ENCODE measurements around the gene TAS1R1.

The TAS1R1 gene

GRCh38 chr1:6574818-6575217 is 19.7 kb downstream of the TAS1R1 start:
- no peak for DNase-seq

- DNase-seq = no peak
Measured at GRCh38 chr1:6577831-6578525, 22.9 kb downstream of the TAS1R1 start.

GRCh38 chr1:6578624-6579373 is 23.7 kb downstream of the TAS1R1 start:
- DNase-seq = no peak

- peak; percentile 97 to 99 for DNase-seq
Measured at GRCh38 chr1:6579374-6580118, 24.4 kb downstream of the TAS1R1 start, which contains the start of gene ZBTB48. Gene ZBTB48 (plus strand): TSS chr1:6579994. CDS start chr1:6580610, 616 bp downstream.

DNA sequence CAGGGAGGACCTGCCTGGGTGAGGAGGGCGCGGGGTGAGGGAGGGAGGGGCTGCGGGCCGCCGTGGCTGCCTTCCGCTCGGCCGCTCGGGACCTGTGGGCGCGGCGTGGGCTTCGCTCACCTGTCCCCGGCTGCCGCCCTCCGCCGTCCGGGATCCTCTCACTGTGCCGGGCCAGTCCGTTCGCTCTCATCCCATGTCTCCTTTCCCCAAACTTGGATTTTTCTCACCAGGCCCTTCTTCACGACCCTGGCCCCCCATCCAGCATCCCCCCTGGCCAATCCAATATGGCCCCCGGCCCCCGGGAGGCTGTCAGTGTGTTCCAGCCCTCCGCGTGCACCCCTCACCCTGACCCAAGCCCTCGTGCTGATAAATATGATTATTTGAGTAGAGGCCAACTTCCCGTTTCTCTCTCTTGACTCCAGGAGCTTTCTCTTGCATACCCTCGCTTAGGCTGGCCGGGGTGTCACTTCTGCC is 25.0 kb downstream of the TAS1R1 start:
- DNase-seq = no peak

DNA sequence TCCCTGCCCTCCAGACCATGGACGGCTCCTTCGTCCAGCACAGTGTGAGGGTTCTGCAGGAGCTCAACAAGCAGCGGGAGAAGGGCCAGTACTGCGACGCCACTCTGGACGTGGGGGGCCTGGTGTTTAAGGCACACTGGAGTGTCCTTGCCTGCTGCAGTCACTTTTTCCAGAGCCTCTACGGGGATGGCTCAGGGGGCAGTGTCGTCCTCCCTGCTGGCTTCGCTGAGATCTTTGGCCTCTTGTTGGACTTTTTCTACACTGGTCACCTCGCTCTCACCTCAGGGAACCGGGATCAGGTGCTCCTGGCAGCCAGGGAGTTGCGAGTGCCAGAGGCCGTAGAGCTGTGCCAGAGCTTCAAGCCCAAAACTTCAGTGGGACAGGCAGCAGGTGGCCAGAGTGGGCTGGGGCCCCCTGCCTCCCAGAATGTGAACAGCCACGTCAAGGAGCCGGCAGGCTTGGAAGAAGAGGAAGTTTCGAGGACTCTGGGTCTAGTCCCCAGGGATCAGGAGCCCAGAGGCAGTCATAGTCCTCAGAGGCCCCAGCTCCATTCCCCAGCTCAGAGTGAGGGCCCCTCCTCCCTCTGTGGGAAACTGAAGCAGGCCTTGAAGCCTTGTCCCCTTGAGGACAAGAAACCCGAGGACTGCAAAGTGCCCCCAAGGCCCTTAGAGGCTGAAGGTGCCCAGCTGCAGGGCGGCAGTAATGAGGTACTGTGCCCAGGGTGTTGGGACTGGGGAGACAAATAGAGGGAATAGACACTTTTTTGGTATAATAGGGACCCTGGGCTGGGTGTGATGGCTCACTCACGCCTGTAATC is 25.7 kb downstream of the TAS1R1 start:
- no peak for DNase-seq

DNA sequence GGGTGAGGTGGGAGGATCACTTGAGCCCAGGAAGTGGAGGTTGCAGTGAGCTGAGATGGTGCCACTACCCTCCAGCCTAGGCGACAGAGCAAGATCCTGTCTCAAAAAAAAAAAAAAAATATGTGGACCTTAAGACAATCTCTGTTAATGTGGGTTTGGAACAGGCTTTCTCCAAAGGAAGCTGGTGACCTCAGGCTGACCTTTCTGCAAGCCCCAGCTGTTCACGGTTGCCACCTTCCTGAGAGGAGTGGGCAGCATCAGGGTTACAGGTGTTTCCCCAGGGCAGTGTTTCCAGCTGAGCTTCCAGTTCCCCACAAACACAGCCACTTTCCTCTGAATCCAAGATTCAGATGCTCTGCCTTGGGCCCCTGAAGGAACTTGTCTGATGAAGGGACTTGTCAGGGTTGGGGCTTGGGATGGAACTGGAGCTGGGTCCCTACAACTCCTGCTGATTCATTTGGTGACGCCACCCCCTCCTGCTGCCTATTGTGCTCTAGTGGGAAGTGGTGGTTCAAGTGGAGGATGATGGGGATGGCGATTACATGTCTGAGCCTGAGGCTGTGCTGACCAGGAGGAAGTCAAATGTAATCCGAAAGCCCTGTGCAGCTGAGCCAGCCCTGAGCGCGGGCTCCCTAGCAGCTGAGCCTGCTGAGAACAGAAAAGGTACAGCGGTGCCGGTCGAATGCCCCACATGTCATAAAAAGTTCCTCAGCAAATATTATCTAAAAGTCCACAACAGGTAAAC is 26.6 kb downstream of the TAS1R1 start:
- DNase-seq = no peak

GRCh38 chr1:6582370-6582769 is 27.3 kb downstream of the TAS1R1 start:
- DNase-seq = no peak

GRCh38 chr1:6584126-6585080 is 29.3 kb downstream of the TAS1R1 start:
- DNase-seq = no peak

- DNase-seq = no peak
Measured at GRCh38 chr1:6585081-6585722, 30.1 kb downstream of the TAS1R1 start.

- no peak for DNase-seq
Measured at GRCh38 chr1:6585841-6586240, 30.7 kb downstream of the TAS1R1 start.

DNA sequence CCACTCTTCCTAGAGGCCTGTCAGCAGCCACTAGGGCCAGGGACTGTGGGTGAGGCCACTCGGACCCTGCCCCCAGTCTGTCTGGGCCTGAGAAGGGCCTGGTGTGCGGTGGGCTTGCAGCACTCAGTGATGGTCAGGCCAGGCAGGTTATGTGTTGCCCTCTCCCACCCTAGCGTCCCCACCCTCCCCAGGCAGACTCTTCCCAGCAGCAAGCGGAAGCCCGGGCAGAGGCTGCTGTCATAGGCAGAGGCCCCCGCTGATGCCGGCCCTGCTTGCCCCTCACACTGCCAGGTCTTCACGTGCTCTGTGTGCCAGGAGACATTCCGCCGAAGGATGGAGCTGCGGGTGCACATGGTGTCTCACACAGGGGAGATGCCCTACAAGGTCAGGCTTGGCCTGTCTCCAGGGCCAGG is 31.3 kb downstream of the TAS1R1 start:
- no peak for DNase-seq

DNA sequence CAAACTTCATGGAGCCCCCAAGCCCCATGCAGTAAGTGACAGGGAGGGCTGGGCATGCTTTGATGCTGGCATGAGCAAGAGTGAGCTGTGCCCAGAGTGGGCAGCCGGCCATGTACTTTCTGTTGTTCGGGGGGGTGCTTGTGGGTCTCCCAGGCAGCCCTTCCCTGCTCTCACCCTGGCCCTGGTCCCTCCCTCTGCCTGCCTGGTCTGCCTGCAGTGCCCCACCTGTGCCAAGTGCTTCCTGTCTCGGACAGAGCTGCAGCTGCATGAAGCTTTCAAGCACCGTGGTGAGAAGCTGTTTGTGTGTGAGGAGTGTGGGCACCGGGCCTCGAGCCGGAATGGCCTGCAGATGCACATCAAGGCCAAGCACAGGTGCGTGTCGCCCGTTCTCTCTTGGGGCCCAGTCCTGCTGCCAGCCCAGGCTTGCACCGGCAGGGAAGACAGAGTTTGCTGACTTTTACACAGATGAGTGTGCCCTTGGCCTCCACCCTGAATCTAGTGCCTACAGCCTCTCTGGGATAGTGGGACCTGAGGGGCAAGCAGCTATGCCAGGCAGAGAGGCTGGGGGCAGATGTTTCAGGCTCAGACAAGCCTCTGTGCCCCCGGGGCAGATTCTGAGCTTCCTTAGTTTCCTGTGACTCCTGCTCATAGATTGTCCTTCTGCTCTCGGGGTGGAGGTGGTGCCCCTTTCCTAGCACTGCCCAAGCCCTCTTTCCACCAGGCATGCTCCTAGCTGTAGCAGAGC is 32.3 kb downstream of the TAS1R1 start:
- no peak for DNase-seq

DNA sequence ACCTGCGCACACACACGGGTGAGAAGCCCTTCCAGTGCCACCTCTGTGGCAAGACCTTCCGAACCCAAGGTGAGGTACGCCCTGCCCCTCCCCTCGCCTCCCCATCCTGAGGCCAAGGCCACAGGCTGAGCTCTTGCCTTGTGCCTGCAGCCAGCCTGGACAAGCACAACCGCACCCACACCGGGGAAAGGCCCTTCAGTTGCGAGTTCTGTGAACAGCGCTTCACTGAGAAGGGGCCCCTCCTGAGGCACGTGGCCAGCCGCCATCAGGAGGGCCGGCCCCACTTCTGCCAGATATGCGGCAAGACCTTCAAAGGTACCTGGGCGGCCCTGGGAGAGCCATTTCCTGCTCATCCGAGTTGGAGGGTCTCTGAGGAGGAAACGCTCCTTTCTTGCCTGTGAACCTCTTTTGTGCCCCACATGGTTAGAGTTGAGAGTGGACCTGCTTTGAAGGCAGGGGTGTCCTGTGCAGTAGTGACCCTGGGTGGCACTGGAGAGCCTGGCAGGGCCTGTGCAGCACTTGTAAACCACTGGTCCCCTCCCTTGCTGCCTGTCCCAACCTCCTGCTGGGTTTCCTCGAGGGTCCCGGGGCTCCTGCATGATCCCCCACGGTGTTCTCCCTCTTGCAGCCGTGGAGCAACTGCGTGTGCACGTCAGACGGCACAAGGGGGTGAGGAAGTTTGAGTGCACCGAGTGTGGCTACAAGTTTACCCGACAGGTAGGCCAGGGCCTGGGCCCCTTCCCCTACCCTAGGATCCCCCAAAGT is 33.2 kb downstream of the TAS1R1 start:
- no peak for DNase-seq

DNA sequence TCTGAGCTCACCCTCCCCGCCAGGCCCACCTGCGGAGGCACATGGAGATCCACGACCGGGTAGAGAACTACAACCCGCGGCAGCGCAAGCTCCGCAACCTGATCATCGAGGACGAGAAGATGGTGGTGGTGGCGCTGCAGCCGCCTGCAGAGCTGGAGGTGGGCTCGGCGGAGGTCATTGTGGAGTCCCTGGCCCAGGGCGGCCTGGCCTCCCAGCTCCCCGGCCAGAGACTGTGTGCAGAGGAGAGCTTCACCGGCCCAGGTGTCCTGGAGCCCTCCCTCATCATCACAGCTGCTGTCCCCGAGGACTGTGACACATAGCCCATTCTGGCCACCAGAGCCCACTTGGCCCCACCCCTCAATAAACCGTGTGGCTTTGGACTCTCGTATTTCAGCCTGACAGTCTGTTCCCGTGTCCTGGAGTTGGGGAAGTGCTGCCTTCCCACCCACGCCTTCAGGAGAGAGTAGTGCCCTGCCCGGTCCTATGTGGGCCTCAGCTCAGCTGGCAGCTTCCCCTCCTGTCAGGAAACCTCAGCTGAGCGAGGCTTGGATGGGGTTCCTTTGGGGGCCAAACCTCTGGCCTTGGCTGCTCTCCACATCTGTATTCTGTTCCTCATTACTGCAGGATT is 33.9 kb downstream of the TAS1R1 start:
- DNase-seq = no peak

DNA sequence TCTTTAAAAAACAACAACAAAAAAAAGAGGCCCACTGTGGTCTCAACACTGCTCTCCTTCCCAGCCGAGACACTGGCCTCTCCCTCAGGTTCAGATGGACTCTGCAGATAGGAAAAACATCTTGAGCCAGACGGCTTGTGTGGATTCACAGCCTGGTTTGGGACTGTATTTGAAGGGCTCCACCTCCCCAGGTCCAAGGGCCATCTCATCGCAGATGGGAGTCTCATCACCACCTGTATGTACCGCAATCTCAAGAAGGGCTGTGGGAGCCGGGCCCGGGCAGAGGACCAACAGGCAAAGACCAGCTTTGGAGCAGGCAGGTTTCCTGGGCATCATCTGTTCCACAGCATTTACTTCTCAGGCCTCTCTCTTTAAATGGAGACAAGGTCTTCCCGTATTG is 34.9 kb downstream of the TAS1R1 start:
- DNase-seq = no peak

GRCh38 chr1:6591222-6591621 is 36.1 kb downstream of the TAS1R1 start:
- DNase-seq = no peak

GRCh38 chr1:6591644-6592043 is 36.5 kb downstream of the TAS1R1 start:
- DNase-seq = no peak
